IMR-90 (cell line): ENCODE data around the gene CPT1A. TPM values are rescaled to one million over a fixed set of nuclear protein-coding genes. Genes with fewer than 3 reads are reported as not detected.

ENCODE experiments used
- ATAC-seq: fragments of 200-7000 bp; cut with Tn5 transposase; 2 replicates; pipeline ENCODE4 v1.9.1; 2020; ENCODE audit warnings: low read depth, mild to moderate bottlenecking, moderate library complexity
- BruUV-seq: library from RNA; stranded (reverse); fragments of 400-500 nt; replicated peaks from 2 replicates; lab custom pipeline; 2021; lab: Mats Ljungman, UMichigan
- CTCF ChIA-PET: fragments of 300-600 bp; formaldehyde crosslinking; extraction: SDS; loops from one replicate; lab custom pipeline; 2021; ENCODE audit warnings: antibody characterized with exemption; lab: Yijun Ruan, JAX
- POLR2A ChIA-PET: fragments of 300-600 bp; sonication (Branson Sonifier 250); formaldehyde crosslinking; loops from one replicate; lab custom pipeline; 2022; ENCODE audit warnings: antibody characterized with exemption; ENCODE audit not compliant: unreplicated experiment; lab: Charles Lee
- DNase-seq: peaks from one replicate; pipeline ENCODE4 v3.0.0; 2013
- H2AFZ ChIP-seq: replicated peaks from 2 replicates; pipeline ENCODE3; 2013; ENCODE audit warnings: low read length, mild to moderate bottlenecking; ENCODE audit not compliant: poor library complexity
- H2AK5ac ChIP-seq: 2 replicates; pipeline ENCODE4 v1.6.1; 2013; ENCODE audit warnings: low read depth, low read length, inconsistent platforms
- H2AK9ac ChIP-seq: replicated peaks from 2 replicates; pipeline ENCODE3; 2013; ENCODE audit warnings: mild to moderate bottlenecking, low read depth, low read length, moderate library complexity; ENCODE audit not compliant: poor library complexity
- H2BK120ac ChIP-seq: 2 replicates; pipeline ENCODE4 v1.6.1; 2013; ENCODE audit warnings: low read depth, low read length, inconsistent platforms
- H2BK15ac ChIP-seq: 3 replicates; pipeline ENCODE4 v1.6.1; 2013; ENCODE audit warnings: low read depth, low read length, inconsistent platforms
- H2BK20ac ChIP-seq: 2 replicates; pipeline ENCODE4 v1.6.1; 2013; ENCODE audit warnings: low read depth, mild to moderate bottlenecking, inconsistent platforms, low read length, moderate library complexity
- H2BK5ac ChIP-seq: 2 replicates; pipeline ENCODE4 v1.6.1; 2013; ENCODE audit warnings: mild to moderate bottlenecking, low read depth, low read length, inconsistent platforms; ENCODE audit not compliant: poor library complexity, severe bottlenecking
- H3K14ac ChIP-seq: replicated peaks from 2 replicates; pipeline ENCODE4 v1.6.1; 2013; ENCODE audit warnings: low read depth, low read length, inconsistent platforms
- H3K18ac ChIP-seq: 2 replicates; pipeline ENCODE4 v1.6.1; 2013; ENCODE audit warnings: low read depth, low read length, control low read depth
- H3K23ac ChIP-seq: 2 replicates; pipeline ENCODE4 v1.6.1; 2013; ENCODE audit warnings: low read depth, low read length, inconsistent platforms
- H3K27ac ChIP-seq: 2 replicates; pipeline ENCODE4 v1.5.1; 2013; ENCODE audit warnings: mild to moderate bottlenecking, control low read depth, low read length; ENCODE audit not compliant: insufficient read depth
- H3K27me3 ChIP-seq: 2 replicates; pipeline ENCODE4 v1.6.1; 2013; ENCODE audit warnings: low read length; ENCODE audit not compliant: control insufficient read depth, insufficient read depth
- H3K36me3 ChIP-seq: 2 replicates; pipeline ENCODE4 v1.6.1; 2013; ENCODE audit warnings: low read length, mixed read lengths; ENCODE audit not compliant: control insufficient read depth, insufficient read depth
- H3K4ac ChIP-seq: 2 replicates; pipeline ENCODE4 v1.6.1; 2013; ENCODE audit warnings: low read depth, low read length, inconsistent platforms
- H3K4me1 ChIP-seq: 2 replicates; pipeline ENCODE4 v1.6.1; 2013; ENCODE audit warnings: low read length, mixed read lengths; ENCODE audit not compliant: control insufficient read depth, insufficient read depth
- H3K4me2 ChIP-seq: 2 replicates; pipeline ENCODE4 v1.6.1; 2013; ENCODE audit warnings: low read depth, mild to moderate bottlenecking, control low read depth, low read length, moderate library complexity
- H3K4me3 ChIP-seq: 2 replicates; pipeline ENCODE4 v1.5.1; 2013; ENCODE audit warnings: low read depth, mild to moderate bottlenecking, control low read depth, low read length, moderate library complexity; ENCODE audit not compliant: insufficient read depth
- H3K56ac ChIP-seq: 2 replicates; pipeline ENCODE4 v1.6.1; 2013; ENCODE audit warnings: low read length, inconsistent platforms; ENCODE audit not compliant: insufficient read depth; ENCODE audit errors: extremely low read depth
- H3K79me1 ChIP-seq, 2 experiments: 2 replicates each; pipeline ENCODE4 v1.6.1; 2013; ENCODE audit warnings: low read length in 2 of 2, inconsistent platforms in 1 of 2, low read depth in 1 of 2
- H3K9ac ChIP-seq: 2 replicates; pipeline ENCODE4 v1.6.1; 2013; ENCODE audit warnings: low read depth, low read length, control low read depth
- H3K9me1 ChIP-seq: 2 replicates; pipeline ENCODE4 v1.6.1; 2013; ENCODE audit warnings: low read length, inconsistent platforms; ENCODE audit not compliant: insufficient read depth
- H3K9me3 ChIP-seq: 2 replicates; pipeline ENCODE4 v1.6.1; 2013; ENCODE audit warnings: low read length; ENCODE audit not compliant: control insufficient read depth, insufficient read depth
- H4K20me1 ChIP-seq: 2 replicates; pipeline ENCODE4 v1.6.1; 2013; ENCODE audit warnings: low read length, inconsistent platforms; ENCODE audit not compliant: insufficient read depth
- H4K5ac ChIP-seq: 2 replicates; pipeline ENCODE4 v1.6.1; 2013; ENCODE audit warnings: mild to moderate bottlenecking, low read depth, low read length, control low read depth
- H4K8ac ChIP-seq, 2 experiments: 2 replicates each; pipeline ENCODE4 v1.6.1; 2013; ENCODE audit warnings: low read depth in 2 of 2, low read length in 2 of 2, control low read depth in 1 of 2, inconsistent platforms in 1 of 2
- H4K91ac ChIP-seq: 2 replicates; pipeline ENCODE4 v1.6.1; 2013; ENCODE audit warnings: low read depth, low read length, inconsistent platforms; ENCODE audit not compliant: insufficient read depth
- BHLHE40 ChIP-seq: fragments of 150-350 bp; IDR thresholded peaks from 2 replicates; pipeline ENCODE4 v1.6.1; 2016; ENCODE audit warnings: mild to moderate bottlenecking, low read depth, low read length
- CHD1 ChIP-seq: IDR thresholded peaks from 2 replicates; pipeline ENCODE4 v1.6.1; 2012; ENCODE audit warnings: low read depth, low read length, improper control_type of control experiment
- CTCF ChIP-seq: conservative IDR thresholded peaks from 2 replicates; pipeline ENCODE4 v1.5.1; 2012; ENCODE audit warnings: mild to moderate bottlenecking, low read depth, low read length, improper control_type of control experiment
- ELK1 ChIP-seq: fragments of 150-350 bp; IDR thresholded peaks from 2 replicates; pipeline ENCODE4 v1.6.1; 2016; ENCODE audit warnings: low read depth, mild to moderate bottlenecking, low read length, moderate library complexity, borderline replicate concordance
- FOS ChIP-seq: fragments of 150-350 bp; IDR thresholded peaks from 2 replicates; pipeline ENCODE4 v1.6.1; 2016; ENCODE audit warnings: low read depth, low read length
- MAFK ChIP-seq: IDR thresholded peaks from 2 replicates; pipeline ENCODE4 v1.6.1; 2012; ENCODE audit warnings: low read depth, low read length, improper control_type of control experiment
- MAZ ChIP-seq: IDR thresholded peaks from 2 replicates; pipeline ENCODE4 v1.6.1; 2012; ENCODE audit warnings: low read depth, mild to moderate bottlenecking, low read length, improper control_type of control experiment, moderate library complexity, borderline replicate concordance
- MXI1 ChIP-seq: IDR thresholded peaks from 2 replicates; pipeline ENCODE4 v1.6.1; 2012; ENCODE audit warnings: low read depth, mild to moderate bottlenecking, low read length, moderate library complexity, borderline replicate concordance
- NFE2L2 ChIP-seq: fragments of 150-350 bp; IDR thresholded peaks from 2 replicates; pipeline ENCODE4 v1.6.1; 2016; ENCODE audit warnings: low read depth, mild to moderate bottlenecking, low read length
- POLR2A ChIP-seq: IDR thresholded peaks from 2 replicates; pipeline ENCODE4 v1.6.1; 2012; ENCODE audit warnings: mild to moderate bottlenecking, low read depth, low read length
- RAD21 ChIP-seq: IDR thresholded peaks from 2 replicates; pipeline ENCODE4 v1.6.1; 2012; ENCODE audit warnings: low read length, improper control_type of control experiment
- RCOR1 ChIP-seq: IDR thresholded peaks from 2 replicates; pipeline ENCODE4 v1.6.1; 2012; ENCODE audit warnings: mild to moderate bottlenecking, low read length, improper control_type of control experiment; ENCODE audit not compliant: insufficient replicate concordance
- RFX5 ChIP-seq: IDR thresholded peaks from 2 replicates; pipeline ENCODE4 v1.8.0; 2012; ENCODE audit warnings: low read depth, mild to moderate bottlenecking, low read length, moderate library complexity
- SMC3 ChIP-seq: fragments of 150-350 bp; IDR thresholded peaks from 2 replicates; pipeline ENCODE4 v1.6.1; 2016; ENCODE audit warnings: low read depth, mild to moderate bottlenecking, antibody characterized with exemption, low read length, moderate library complexity
- USF2 ChIP-seq: fragments of 150-350 bp; IDR thresholded peaks from 2 replicates; pipeline ENCODE4 v1.6.1; 2017; ENCODE audit warnings: mild to moderate bottlenecking, antibody characterized with exemption, low read length, low read depth
- WGBS, 2 experiments: methylation state at CpG; one replicate each; pipeline versions ENCODE4 v1.1.5 to v1.1.7; 2013; ENCODE audit warnings: missing lambda C conversion rate in 2 of 2; ENCODE audit not compliant: insufficient read length in 1 of 2; ENCODE audit errors: extremely low coverage in 2 of 2; 5-methylcytosine and 5-hydroxymethylcytosine counted together
- dilution Hi-C: fragments of 300-500 bp; cut with HindIII; formaldehyde crosslinking; loops from one replicate; pipeline ENCODE4 v1.14.3; 2018; ENCODE audit warnings: low sequenced_read_pairs; ENCODE audit not compliant: unreplicated experiment
- in situ Hi-C: fragments of 300-500 bp; cut with MboI; formaldehyde crosslinking; loops from 3 replicates; pipeline ENCODE4 v1.14.3; 2019; ENCODE audit warnings: low sequenced_read_pairs, inconsistent platforms, mixed read lengths
- intact Hi-C: fragments of 100-400 bp; cut with micrococcal nuclease; formaldehyde crosslinking; loops from 2 replicates; pipeline ENCODE4 v1.10.0; 2022
- polyA plus RNA-seq, 3 experiments: library from polyadenylated mRNA; depleted of rRNA; stranded (reverse); fragments of >200 nt; gene quantifications; 2 replicates each; pipeline ENCODE4 v1.2.3, GENCODE V29; 2012; ENCODE audit warnings: low replicate concordance in 1 of 3
- total RNA-seq: library from RNA; depleted of rRNA; stranded (reverse); fragments of >200 nt; gene quantifications from 2 replicates; pipeline ENCODE4 v1.2.3, GENCODE V29; 2012

CPT1A gene
- total and polyA plus RNA-seq, 2 of the 4 experiments (the other 2 are of a cell fraction): 15.4 to 21.3 TPM

GRCh38 chr11:68881320-68881719 is 39.6 kb upstream of the CPT1A start:
- no peak overlapping the region for H3K9ac ChIP-seq
- H3K79me1 ChIP-seq: no peaks in the 10 kb centered on the region
- H3K4me1 ChIP-seq: no peaks in the 10 kb centered on the region
- H3K4me2 ChIP-seq: no peak overlapping the region
- dilution Hi-C loops: no loop called here
- no peak overlapping the region for H3K27ac ChIP-seq
- no peak overlapping the region for H3K4me3 ChIP-seq
- ATAC-seq: no peak
- H2AFZ ChIP-seq: no peak overlapping the region
- H4K8ac ChIP-seq: no peak overlapping the region
- no peak overlapping the region for H3K4ac ChIP-seq
- no peak overlapping the region for H2AK5ac ChIP-seq
- no peaks in the 10 kb centered on the region for H3K9me3 ChIP-seq
- no CpG with 5 or more reads among the region's 2 CpGs for WGBS, 2 experiments
- H4K5ac ChIP-seq: no peak overlapping the region
- no peak overlapping the region for H2BK120ac ChIP-seq
- no peak overlapping the region for H2AK9ac ChIP-seq
- H4K91ac ChIP-seq: no peak overlapping the region
- in situ Hi-C loops: no loop called here
- no TSS peak for BruUV-seq
- no peak overlapping the region for H3K14ac ChIP-seq
- no peaks in the 10 kb centered on the region for H4K20me1 ChIP-seq
- no peak overlapping the region for H3K56ac ChIP-seq
- H2BK15ac ChIP-seq: no peak overlapping the region
- H3K36me3 ChIP-seq: no peaks in the 10 kb centered on the region
- TF ChIP-seq ELK1 (no peak), POLR2A (no peak), NFE2L2 (no peak), RAD21 (no peak), RCOR1 (no peak), SMC3 (no peak), MAZ (no peak), MXI1 (no peak), FOS (no peak), RFX5 (no peak), USF2 (no peak), CTCF (no peak), BHLHE40 (no peak), CHD1 (no peak), MAFK (no peak)
- no peak overlapping the region for H3K23ac ChIP-seq
- no peak for DNase-seq
- no peaks in the 10 kb centered on the region; the same call in 1 of the 2 replicates for H3K9me1 ChIP-seq
- intact Hi-C loops: no loop called here
- ChIA-PET CTCF (no interaction called here), POLR2A (no interaction called here)
- no peaks in the 10 kb centered on the region for H3K27me3 ChIP-seq
- no peak overlapping the region for H3K18ac ChIP-seq
- no peak overlapping the region for H2BK20ac ChIP-seq
- no peak overlapping the region for H2BK5ac ChIP-seq
